AG04449 (cell line): Measurements from ENCODE around the gene WWP2.

Experiments used
- CTCF ChIA-PET: fragments of 350-600 bp; formaldehyde crosslinking; extraction: SDS; loops from one replicate; lab custom pipeline; 2021; ENCODE audit warnings: antibody characterized with exemption; lab: Yijun Ruan, JAX
- POLR2A ChIA-PET: fragments of 400-600, 350-600 bp; formaldehyde crosslinking; extraction: SDS; loops from one replicate; lab custom pipeline; 2020; ENCODE audit warnings: antibody characterized with exemption, inconsistent platforms; lab: Yijun Ruan, JAX
- DNase-seq: peaks from one replicate; pipeline ENCODE4 v3.0.0-alpha.2; 2010; ENCODE audit warnings: low read depth, low spot score
- H3K4me3 ChIP-seq: 2 replicates; pipeline ENCODE4 v1.5.1; 2011; ENCODE audit warnings: low read depth, mild to moderate bottlenecking, control low read depth, low read length
- TF ChIP-seq, protein P1 (sequence below): IDR thresholded peaks from one replicate; pipeline ENCODE4 v1.5.1; 2011; ENCODE audit warnings: mild to moderate bottlenecking, moderate library complexity, low read length, control low read depth, inconsistent platforms; ENCODE audit not compliant: insufficient read depth; ENCODE audit errors: missing control alignments

WWP2 gene

DNA sequence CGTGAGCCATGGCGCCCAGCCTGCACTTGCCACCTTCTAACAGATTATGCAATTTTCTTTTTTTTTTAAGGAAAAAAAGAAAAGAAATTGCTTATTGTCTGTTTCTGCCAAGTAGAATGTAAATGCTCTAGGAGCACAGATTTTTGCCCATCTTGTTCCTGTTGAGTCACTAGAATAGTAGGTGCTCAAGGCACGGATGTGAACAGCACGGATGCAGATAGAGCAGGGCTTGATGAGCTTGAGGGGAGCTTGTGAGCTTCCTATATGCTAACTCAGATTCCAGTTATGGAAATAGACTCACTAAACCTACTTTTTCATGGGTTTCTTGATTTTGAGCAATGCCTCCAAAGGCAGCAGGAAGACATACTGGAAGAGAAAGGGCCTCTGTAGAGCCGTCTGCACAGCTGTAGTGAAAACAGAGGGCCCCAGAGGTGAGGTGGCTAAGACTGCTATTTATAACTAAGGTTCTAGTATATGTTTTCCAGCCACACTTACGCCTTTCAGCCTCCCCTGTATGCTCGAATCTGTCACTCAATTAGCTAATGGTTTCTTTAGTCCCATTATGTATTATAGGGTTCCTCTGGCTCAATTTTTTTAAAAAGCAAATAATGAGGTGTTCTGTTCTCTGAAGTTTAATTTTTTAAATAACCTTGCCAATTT lies 72.8 kb downstream of the WWP2 start:
- no peak overlapping the region for H3K4me3 ChIP-seq
- TF ChIP-seq, protein P1, sequence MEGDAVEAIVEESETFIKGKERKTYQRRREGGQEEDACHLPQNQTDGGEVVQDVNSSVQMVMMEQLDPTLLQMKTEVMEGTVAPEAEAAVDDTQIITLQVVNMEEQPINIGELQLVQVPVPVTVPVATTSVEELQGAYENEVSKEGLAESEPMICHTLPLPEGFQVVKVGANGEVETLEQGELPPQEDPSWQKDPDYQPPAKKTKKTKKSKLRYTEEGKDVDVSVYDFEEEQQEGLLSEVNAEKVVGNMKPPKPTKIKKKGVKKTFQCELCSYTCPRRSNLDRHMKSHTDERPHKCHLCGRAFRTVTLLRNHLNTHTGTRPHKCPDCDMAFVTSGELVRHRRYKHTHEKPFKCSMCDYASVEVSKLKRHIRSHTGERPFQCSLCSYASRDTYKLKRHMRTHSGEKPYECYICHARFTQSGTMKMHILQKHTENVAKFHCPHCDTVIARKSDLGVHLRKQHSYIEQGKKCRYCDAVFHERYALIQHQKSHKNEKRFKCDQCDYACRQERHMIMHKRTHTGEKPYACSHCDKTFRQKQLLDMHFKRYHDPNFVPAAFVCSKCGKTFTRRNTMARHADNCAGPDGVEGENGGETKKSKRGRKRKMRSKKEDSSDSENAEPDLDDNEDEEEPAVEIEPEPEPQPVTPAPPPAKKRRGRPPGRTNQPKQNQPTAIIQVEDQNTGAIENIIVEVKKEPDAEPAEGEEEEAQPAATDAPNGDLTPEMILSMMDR, result no peak
- DNase-seq, result no peak
- ChIA-PET CTCF (interaction anchor here (1.5 kb wide), 1 partner anchor 96 kb away, joined by 5 read pairs; no protein-coding TSS in a partner anchor), POLR2A (interaction anchor here (0.9 kb wide), 1 partner anchor 11 kb away, joined by 3 read pairs; no protein-coding TSS in a partner anchor)

DNA sequence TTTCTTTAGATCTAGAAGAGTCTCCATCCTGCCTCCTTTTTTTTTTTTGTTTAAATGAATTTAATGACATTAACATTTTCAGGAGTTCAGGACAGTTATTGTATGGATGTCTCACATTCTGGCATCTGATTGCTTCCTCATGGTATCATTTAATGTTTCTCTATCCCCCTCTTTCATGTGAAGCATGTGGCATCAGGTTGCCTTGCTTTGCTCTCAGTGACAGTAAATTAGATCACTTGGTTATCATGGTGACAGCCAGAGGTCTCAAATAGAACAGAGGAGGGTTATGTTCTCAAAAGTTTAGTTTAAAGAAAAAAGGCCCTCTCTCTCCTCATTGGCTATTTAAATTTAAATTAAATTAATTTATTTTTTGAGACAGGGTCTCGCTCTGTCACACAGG lies 74.1 kb downstream of the WWP2 start:
- TF ChIP-seq, protein P1, result no peak
- ChIA-PET POLR2A (no interaction called here), CTCF (no interaction called here)
- no peak overlapping the region for H3K4me3 ChIP-seq
- no peak for DNase-seq

DNA sequence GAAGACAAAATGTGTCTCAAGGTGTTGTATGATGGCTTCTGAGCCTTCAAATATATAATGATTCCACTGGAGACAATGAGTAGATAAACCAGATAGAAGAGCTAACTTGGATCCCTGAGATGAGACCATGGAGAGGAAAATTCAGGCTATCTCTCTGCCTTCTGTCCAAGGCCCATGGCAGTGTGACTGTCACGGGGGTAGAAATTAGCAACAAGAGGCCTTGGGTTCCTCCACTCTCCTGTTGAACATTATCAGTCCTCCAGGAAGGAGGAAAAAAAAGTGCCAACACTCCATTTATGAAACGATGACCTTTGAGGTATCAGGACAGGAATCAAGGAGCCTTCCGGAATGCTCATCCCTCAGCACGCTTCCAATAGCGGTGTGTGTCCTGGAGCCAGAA lies 75.2 kb downstream of the WWP2 start:
- no peak overlapping the region for H3K4me3 ChIP-seq
- POLR2A ChIA-PET, result no interaction called here
- CTCF ChIA-PET, result interaction anchor here (2.2 kb wide), 1 partner anchor 11 kb away, joined by 10 read pairs; no protein-coding TSS in a partner anchor
- TF ChIP-seq, protein P1, result no peak
- DNase-seq, result no peak

DNA sequence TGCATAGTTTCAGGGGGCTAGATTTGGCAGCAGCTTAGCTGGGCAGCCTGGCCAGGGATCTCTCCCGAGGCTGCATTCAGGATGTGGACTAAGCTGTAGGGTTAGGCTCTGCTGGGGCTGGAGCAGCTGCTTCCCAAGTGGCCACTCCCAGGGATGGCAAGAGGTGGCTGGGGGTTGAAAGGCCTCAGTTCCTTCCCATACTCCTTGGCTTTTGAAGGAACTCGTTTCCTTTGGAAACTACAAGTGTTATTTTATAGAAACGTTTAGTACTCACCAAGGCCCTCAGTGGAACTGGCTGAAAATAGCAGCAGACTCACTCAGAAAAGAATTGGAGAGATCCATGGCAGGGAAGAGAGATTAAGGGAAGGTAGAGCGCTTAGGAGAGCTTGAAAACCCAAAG lies 76.4 kb downstream of the WWP2 start:
- CTCF ChIA-PET, result interaction anchor here (2.2 kb wide), 1 partner anchor 10 kb away, joined by 10 read pairs; no protein-coding TSS in a partner anchor
- TF ChIP-seq, protein P1, result no peak
- DNase-seq, result no peak
- POLR2A ChIA-PET, result interaction anchor here (0.7 kb wide), 1 partner anchor 10 kb away, joined by 4 read pairs; no protein-coding TSS in a partner anchor
- no peak overlapping the region for H3K4me3 ChIP-seq

DNA sequence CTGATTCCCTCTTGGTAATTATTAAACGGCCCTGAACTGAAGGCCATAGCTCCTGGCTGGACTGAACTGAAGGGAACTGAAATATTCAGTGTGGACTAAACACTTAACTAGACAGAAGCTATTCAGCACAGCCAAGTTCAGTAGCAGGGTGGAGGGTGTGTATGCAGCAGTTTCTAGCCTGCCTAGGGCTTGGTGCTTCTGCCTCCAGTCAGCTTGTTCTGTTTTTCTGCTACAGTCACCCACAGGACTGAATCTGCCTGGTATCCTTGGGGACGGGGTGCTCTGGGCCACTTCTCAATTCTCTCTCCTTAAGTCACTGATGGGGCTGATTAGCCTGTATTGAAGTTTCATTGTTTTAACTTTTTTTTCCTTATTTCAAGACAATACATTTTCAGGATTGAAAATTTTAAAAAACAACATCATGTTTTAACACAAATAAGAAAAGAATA lies 77.1 kb downstream of the WWP2 start:
- CTCF ChIA-PET, result interaction anchor here (1.4 to 2.2 kb wide), 2 partner anchors 9 to 92 kb away, joined by 4 to 10 read pairs; no protein-coding TSS in a partner anchor
- H3K4me3 ChIP-seq, result no peak overlapping the region
- POLR2A ChIA-PET, result no interaction called here
- TF ChIP-seq, protein P1, result no peak
- no peak for DNase-seq

DNA sequence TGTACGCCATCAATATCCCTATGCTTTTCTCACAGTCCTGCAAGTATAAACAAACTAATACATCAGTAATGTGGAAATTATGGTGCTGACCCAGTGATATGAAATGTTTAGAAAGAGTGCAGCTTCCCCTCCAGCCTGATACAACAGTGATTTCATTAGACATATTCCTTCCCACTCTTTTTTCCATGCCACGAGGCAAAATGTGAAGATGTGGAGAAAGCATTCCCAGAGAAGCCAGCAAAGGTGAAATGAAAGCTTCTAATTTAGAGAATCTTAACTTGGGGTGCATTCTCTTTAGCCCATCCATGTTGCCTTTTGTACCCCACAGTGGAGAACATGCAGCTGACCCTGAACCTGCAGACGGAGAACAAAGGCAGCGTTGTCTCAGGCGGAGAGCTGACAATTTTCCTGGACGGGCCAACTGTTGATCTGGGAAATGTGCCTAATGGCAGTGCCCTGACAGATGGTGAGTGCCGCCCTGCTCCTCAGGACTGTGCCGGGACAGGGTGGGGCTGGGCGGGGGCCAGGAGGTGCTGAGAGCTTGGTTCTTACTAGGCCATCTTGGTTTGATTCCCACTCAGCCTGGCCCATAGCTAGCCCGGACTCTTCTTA lies 77.8 kb downstream of the WWP2 start:
- CTCF ChIA-PET, result interaction anchor here (1.0 to 2.6 kb wide), 3 partner anchors 9 to 91 kb away, joined by 3 to 8 read pairs (median 4); no protein-coding TSS in a partner anchor
- POLR2A ChIA-PET, result no interaction called here
- DNase-seq, result no peak
- no peak overlapping the region for H3K4me3 ChIP-seq
- TF ChIP-seq, protein P1, result no peak
